ENCODE results near the gene TRIM28. TPM values are rescaled to one million over a fixed set of nuclear protein-coding genes. Genes with fewer than 3 reads are reported as not detected.

The TRIM28 gene
- total and polyA plus RNA-seq, 9 of the 15 experiments (the other 6 are each of a cell fraction or from before 2014, with no cell fraction given) = 12.1 to 797 (median 490) TPM

- TF ChIP-seq ZNF318 (IDR thresholded peaks at IDR 0.05; ENCODE audit: borderline replicate concordance in 1 of 2, low read depth in 1 of 2) (no peak), UBTF (IDR thresholded peaks at IDR 0.05; ENCODE audit: borderline replicate concordance in 1 of 2, low read depth in 2 of 2, low read length in 2 of 2) (peak; percentile 59 to 86; a peak in 3 of 4 replicates), EP300 (IDR thresholded peaks at IDR 0.05; ENCODE audit: low read length) (peak; percentile 15; the same call in 1 of the 2 replicates), TGIF2 (CRISPR knock-in tag; IDR thresholded peaks at IDR 0.05) (no peak), DLX4 (CRISPR knock-in tag; IDR thresholded peaks at IDR 0.05) (no peak), SMAD2 (IDR thresholded peaks at IDR 0.05; ENCODE audit: low read depth, low read length) (no peak), HCFC1 (IDR thresholded peaks at IDR 0.05; ENCODE audit: low read depth, low read length) (peak; percentile 91), RBM17 (IDR thresholded peaks at IDR 0.05; ENCODE audit: borderline replicate concordance, low read depth, low read length) (no peak), KAT2B (IDR thresholded peaks at IDR 0.05; ENCODE audit: low read depth, low read length) (no peak), CBX5 (IDR thresholded peaks at IDR 0.05; ENCODE audit: borderline replicate concordance, low read depth) (peak; percentile 75), ZNF830 (CRISPR knock-in tag; IDR thresholded peaks at IDR 0.05) (no peak), NFRKB (IDR thresholded peaks at IDR 0.05; ENCODE audit: low read depth) (peak; percentile 59; the same call in 1 of the 2 replicates)
- TF ChIP-seq, protein P1, sequence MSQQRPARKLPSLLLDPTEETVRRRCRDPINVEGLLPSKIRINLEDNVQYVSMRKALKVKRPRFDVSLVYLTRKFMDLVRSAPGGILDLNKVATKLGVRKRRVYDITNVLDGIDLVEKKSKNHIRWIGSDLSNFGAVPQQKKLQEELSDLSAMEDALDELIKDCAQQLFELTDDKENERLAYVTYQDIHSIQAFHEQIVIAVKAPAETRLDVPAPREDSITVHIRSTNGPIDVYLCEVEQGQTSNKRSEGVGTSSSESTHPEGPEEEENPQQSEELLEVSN (IDR thresholded peaks at IDR 0.05; ENCODE audit: borderline replicate concordance in 1 of 2, extremely low read depth in 1 of 2, insufficient read depth in 1 of 2, insufficient read length in 1 of 2, low read depth in 1 of 2, low read length in 1 of 2, poor library complexity in 1 of 2, severe bottlenecking in 1 of 2) = peak; percentile 18 to 40
Measured at GRCh38 chr19:58519355-58520256, 24.3 kb upstream of the TRIM28 start, which contains the start of gene ZBTB45 (continued).

Measured in K562 (cell line).